Kidney (tissue), 14 donors: ENCODE measurements around the gene DLG5. TPM values are rescaled to one million over a fixed set of nuclear protein-coding genes. Genes with fewer than 3 reads are reported as not detected.

Experiments used
- DNase-seq, 5 donors: peaks; one replicate each; pipeline ENCODE4 v3.0.0-alpha.2; 2013 to 2020
- FAIRE-seq: peaks from 2 replicates; lab custom pipeline; 2012; peaks lifted over from hg19 to GRCh38; lab: Jason Lieb, UNC
- H3K27ac ChIP-seq, 2 donors: one replicate each; pipeline ENCODE4 v1.7.0; 2013; ENCODE audit warnings: low read depth in 2 of 2, low read length in 2 of 2, inconsistent platforms in 1 of 2
- H3K27me3 ChIP-seq: one replicate; pipeline ENCODE4 v1.7.1; 2013; ENCODE audit warnings: low read length, inconsistent platforms; ENCODE audit not compliant: control insufficient read depth, insufficient read depth
- H3K36me3 ChIP-seq, 3 donors: one replicate each; pipeline versions ENCODE4 v1.7.0 to v1.7.1; 2013; ENCODE audit warnings: low read length in 3 of 3, control low read depth in 1 of 3, inconsistent platforms in 1 of 3; ENCODE audit not compliant: insufficient read depth in 3 of 3, control insufficient read depth in 2 of 3
- H3K4me1 ChIP-seq, 3 donors: one replicate each; pipeline versions ENCODE4 v1.7.0 to v1.7.1; 2013; ENCODE audit warnings: low read length in 3 of 3, inconsistent platforms in 1 of 3, low read depth in 1 of 3; ENCODE audit not compliant: control insufficient read depth in 2 of 3, insufficient read depth in 2 of 3
- H3K4me3 ChIP-seq, 3 donors: one replicate each; pipeline versions ENCODE4 v1.7.0 to v1.8.1; 2013; ENCODE audit warnings: low read length in 3 of 3, control low read depth in 1 of 3, inconsistent platforms in 1 of 3
- H3K9ac ChIP-seq, 3 donors: one replicate each; pipeline versions ENCODE4 v1.7.0 to v1.7.1; 2013; ENCODE audit warnings: low read length in 3 of 3, control low read depth in 1 of 3, inconsistent platforms in 1 of 3
- H3K9me3 ChIP-seq, 3 donors: one replicate each; pipeline versions ENCODE4 v1.7.0 to v1.7.1; 2013; ENCODE audit warnings: low read length in 3 of 3, control low read depth in 1 of 3, inconsistent platforms in 1 of 3; ENCODE audit not compliant: control insufficient read depth in 2 of 3, insufficient read depth in 1 of 3
- CTCF ChIP-seq: IDR thresholded peaks from 3 replicates; pipeline ENCODE4 v1.5.1; 2012; ENCODE audit warnings: mild to moderate bottlenecking, moderate library complexity, borderline replicate concordance; ENCODE audit not compliant: insufficient read depth; ENCODE audit errors: extremely low read depth
- intact Hi-C: fragments of 100-400 bp; cut with DNase I; formaldehyde crosslinking; loops from one replicate; pipeline ENCODE4 v1.11.1; 2022
- polyA plus RNA-seq: library from polyadenylated mRNA; stranded (reverse); fragments of 350-450 nt; fragmentation: Illumina TruSeq; extraction: RNeasy Lipid Tissue Mini Kit (QIAGEN cat#74804); gene quantifications from one replicate; pipeline ENCODE4 v1.2.3, GENCODE V29; 2014; ENCODE audit warnings: low read depth, low replicate concordance; ENCODE audit not compliant: insufficient read depth
- total RNA-seq: library from RNA; stranded (reverse); fragmentation: NEBNext Ultra II Directional; extraction: Animal tissue kit (Norgen Biotek cat#: 25700); gene quantifications from one replicate; pipeline ENCODE4 v1.2.1, GENCODE V29; 2021
- donor health status: control.
- donor health status: control.
- donor health status: control.
- donor health status: control.
- donor health status: control.
- donor health status: DM: yes; HTN: yes; CAD: no.
- donor health status: Normal renal cell carcinoma (clear cell type).

DLG5 gene
- total and polyA plus RNA-seq, 2 donors from 2014 or later: 5.4 to 30.0 TPM

GRCh38 chr10:77890097-77890496 is 36.5 kb downstream of the DLG5 start:
- H3K9ac ChIP-seq: no peak overlapping the region
- H3K4me1 ChIP-seq: peaks cover 3 to 49% (median 34%) of the 10 kb centered on the region in 3 donors
- no peaks in the 10 kb centered on the region for H3K9me3 ChIP-seq
- no peaks in the 10 kb centered on the region for H3K36me3 ChIP-seq
- peak overlapping the region in 1 of 2 donors; percentile 48 for H3K27ac ChIP-seq
- DNase-seq: no peak
- intact Hi-C loops: no loop called here
- H3K27me3 ChIP-seq: no peaks in the 10 kb centered on the region
- TF ChIP-seq CTCF: no peak
- no peak for FAIRE-seq
- H3K4me3 ChIP-seq: no peak overlapping the region

DNA sequence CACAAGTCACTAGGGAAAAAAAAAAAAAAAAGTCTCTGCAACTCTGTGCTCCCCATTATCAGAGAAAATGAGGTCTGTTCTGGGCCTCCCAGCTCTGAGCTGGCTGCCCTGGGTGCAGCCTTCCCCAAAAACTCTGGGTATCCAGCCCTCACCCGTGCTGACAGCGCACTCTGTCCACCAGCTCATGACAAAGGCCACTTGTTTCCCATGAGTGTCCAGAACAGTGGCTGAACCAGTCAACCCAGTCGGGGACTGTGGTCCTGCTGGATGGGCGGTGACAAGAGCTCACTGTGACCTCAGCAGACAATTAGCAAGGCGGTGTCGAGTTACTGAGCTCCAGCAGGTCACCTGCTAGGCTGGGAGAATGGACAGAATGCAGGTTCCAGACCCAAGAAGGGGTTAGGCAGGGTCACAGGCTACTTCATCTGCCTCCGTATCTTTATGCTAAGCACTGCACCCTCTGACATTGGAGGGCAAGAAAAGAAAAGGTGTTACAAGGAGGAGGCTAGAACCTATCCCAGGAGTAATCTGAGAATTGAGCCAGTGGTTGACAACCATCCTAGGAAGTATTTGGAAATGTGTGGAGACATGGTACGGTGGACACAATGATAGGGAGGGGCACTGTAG is 37.2 kb downstream of the DLG5 start:
- Histone ChIP-seq H3K27ac (peak overlapping the region; percentile 54 to 76), H3K9ac (no peak overlapping the region), H3K27me3 (no peaks in the 10 kb centered on the region), H3K4me1 (peaks cover 3 to 49% (median 34%) of the 10 kb centered on the region in 3 donors), H3K9me3 (no peaks in the 10 kb centered on the region), H3K4me3 (no peak overlapping the region), H3K36me3 (no peaks in the 10 kb centered on the region)
- intact Hi-C loops: no loop called here
- DNase-seq (peak; percentile 80 to 89 (median 88)), FAIRE-seq (no peak)
- TF ChIP-seq CTCF: no peak

DNA sequence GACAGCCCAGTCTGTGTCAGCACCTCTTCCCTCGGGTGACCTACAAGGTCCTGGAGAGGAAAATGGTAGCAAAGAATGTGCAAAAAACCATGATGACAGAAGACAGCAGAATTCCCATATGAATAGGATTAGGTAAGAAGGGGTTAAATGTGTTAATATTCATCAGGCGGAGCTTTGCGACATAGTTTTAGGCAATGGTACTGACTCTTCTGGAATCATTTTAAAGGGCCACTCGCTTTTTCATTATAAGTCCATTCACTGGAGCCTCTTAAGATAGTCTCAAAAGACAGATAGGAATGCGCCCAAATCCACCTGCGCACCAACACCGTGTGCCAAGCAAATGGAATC is 38.2 kb downstream of the DLG5 start:
- Histone ChIP-seq H3K4me3 (peak overlapping the region in 1 of 3 donors; percentile 14), H3K36me3 (no peaks in the 10 kb centered on the region), H3K9me3 (no peaks in the 10 kb centered on the region), H3K9ac (peak overlapping the region in 1 of 3 donors; percentile 46), H3K4me1 (peaks cover 3 to 47% (median 34%) of the 10 kb centered on the region in 3 donors), H3K27me3 (no peaks in the 10 kb centered on the region), H3K27ac (peak overlapping the region; percentile 54 to 76)
- no peak for TF ChIP-seq CTCF
- intact Hi-C loops: no loop called here
- DNase-seq (no peak), FAIRE-seq (no peak)
